H1 (cell line): ENCODE measurements around the gene RAB11B.

ENCODE experiments used
- ATF3 ChIP-seq: IDR thresholded peaks from 2 replicates; pipeline ENCODE4 v1.6.1; 2011; ENCODE audit warnings: low read depth, mild to moderate bottlenecking, low read length; ENCODE audit not compliant: insufficient read depth
- CREB1 ChIP-seq: IDR thresholded peaks from 2 replicates; pipeline ENCODE4 v1.6.1; 2012; ENCODE audit warnings: inconsistent platforms
- CTCF ChIP-seq, 3 experiments: IDR thresholded peaks; 1 replicate in 2 of 3; 2 replicates in 1 of 3; pipeline versions ENCODE4 v1.5.1 to v1.6.1; 2011; ENCODE audit warnings: low read length in 3 of 3, mild to moderate bottlenecking in 3 of 3, inconsistent platforms in 2 of 3, low read depth in 1 of 3, moderate library complexity in 1 of 3; ENCODE audit not compliant: insufficient read depth in 1 of 3; ENCODE audit errors: control extremely low read depth in 1 of 3
- EZH2 ChIP-seq: fragments of 200-600 bp; sonication (generic); IDR thresholded peaks from 2 replicates; pipeline ENCODE4 v1.7.1; 2012; ENCODE audit warnings: low read depth, mild to moderate bottlenecking, moderate library complexity, low read length, inconsistent platforms; ENCODE audit not compliant: severe bottlenecking
- FOSL1 ChIP-seq: IDR thresholded peaks from 2 replicates; pipeline ENCODE4 v1.6.1; 2011; ENCODE audit warnings: mild to moderate bottlenecking, low read depth, low read length, moderate library complexity; ENCODE audit not compliant: insufficient read depth
- MAFK ChIP-seq: IDR thresholded peaks from 2 replicates; pipeline ENCODE4 v1.6.1; 2012; ENCODE audit warnings: low read depth, mild to moderate bottlenecking, improper control_type of control experiment, low read length
- SIN3A ChIP-seq, 2 experiments: IDR thresholded peaks in 1 of 2; conservative IDR thresholded peaks in 1 of 2; 2 replicates each; pipeline ENCODE4 v1.6.1; 2011 to 2012; ENCODE audit warnings: low read length in 2 of 2, improper control_type of control experiment in 1 of 2, low read depth in 1 of 2, mild to moderate bottlenecking in 1 of 2
- SRF ChIP-seq: IDR thresholded peaks from 2 replicates; pipeline ENCODE4 v1.6.1; 2011; ENCODE audit warnings: mild to moderate bottlenecking, low read depth, low read length, moderate library complexity

GRCh38 chr19:8392017-8392591, 1.9 kb downstream of the RAB11B start:
- TF ChIP-seq SRF (no peak), CREB1 (no peak), CTCF (IDR thresholded peaks at IDR 0.05; ENCODE audit: control extremely low read depth in 1 of 3, insufficient read depth in 1 of 3, low read depth in 1 of 3, low read length in 3 of 3) (no peak), EZH2 (no peak), MAFK (no peak), SIN3A (conservative IDR thresholded peaks at IDR 0.05 in 1 of 2, IDR thresholded peaks at IDR 0.05 in 1 of 2; ENCODE audit: low read depth in 1 of 2, low read length in 2 of 2) (no peak), ATF3 (no peak), FOSL1 (no peak)
